ENCODE measurements around the gene ZIM2. TPM values are rescaled to one million over a fixed set of nuclear protein-coding genes. Genes with fewer than 3 reads are reported as not detected.
"Not testable (repeated sequence)": the region's sequence is repeated elsewhere in the genome, so short reads cannot be mapped to it uniquely, and the experiment has no call there.

Gene ZIM2
- total and polyA plus RNA-seq, 10 donors = 0.73 TPM; not detected in 9

DNA sequence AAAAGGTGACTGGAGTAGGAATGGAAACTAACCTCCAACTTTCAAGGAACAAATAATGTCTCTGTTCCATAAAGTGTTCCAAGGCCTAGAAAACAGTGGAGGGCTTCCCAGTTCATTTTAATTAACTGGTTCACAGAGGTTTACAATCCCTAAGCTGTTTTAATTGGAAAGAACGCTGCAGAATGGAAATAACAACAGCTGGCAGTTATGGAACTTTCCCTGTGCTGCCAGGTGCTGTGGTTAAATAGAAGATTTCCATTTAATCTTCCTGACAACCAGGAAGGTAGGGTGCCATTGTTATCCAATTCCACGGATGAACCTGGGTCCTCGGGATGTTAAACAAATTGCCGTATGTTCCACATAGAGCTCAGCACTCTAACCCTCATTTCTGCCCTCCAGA, 22.2 kb upstream of the ZIM2 start:
- TF ChIP-seq, protein P1, sequence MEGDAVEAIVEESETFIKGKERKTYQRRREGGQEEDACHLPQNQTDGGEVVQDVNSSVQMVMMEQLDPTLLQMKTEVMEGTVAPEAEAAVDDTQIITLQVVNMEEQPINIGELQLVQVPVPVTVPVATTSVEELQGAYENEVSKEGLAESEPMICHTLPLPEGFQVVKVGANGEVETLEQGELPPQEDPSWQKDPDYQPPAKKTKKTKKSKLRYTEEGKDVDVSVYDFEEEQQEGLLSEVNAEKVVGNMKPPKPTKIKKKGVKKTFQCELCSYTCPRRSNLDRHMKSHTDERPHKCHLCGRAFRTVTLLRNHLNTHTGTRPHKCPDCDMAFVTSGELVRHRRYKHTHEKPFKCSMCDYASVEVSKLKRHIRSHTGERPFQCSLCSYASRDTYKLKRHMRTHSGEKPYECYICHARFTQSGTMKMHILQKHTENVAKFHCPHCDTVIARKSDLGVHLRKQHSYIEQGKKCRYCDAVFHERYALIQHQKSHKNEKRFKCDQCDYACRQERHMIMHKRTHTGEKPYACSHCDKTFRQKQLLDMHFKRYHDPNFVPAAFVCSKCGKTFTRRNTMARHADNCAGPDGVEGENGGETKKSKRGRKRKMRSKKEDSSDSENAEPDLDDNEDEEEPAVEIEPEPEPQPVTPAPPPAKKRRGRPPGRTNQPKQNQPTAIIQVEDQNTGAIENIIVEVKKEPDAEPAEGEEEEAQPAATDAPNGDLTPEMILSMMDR (IDR thresholded peaks at IDR 0.05 in 8 of 11, conservative IDR thresholded peaks at IDR 0.05 in 3 of 11) = no peak
- no peak for TF ChIP-seq POLR2A (IDR thresholded peaks at IDR 0.05)
- no peak for TF ChIP-seq POLR2AphosphoS5 (IDR thresholded peaks at IDR 0.05)
- 83 to 89% (median 88%) methylated on average over 4 of the region's 4 CpGs for WGBS, 5 donors
- H3K9me3 ChIP-seq = peaks cover 0 to 83% (median 51%) of the 10 kb centered on the region in 8 donors
- H3K27me3 ChIP-seq (replicated peaks in 1 of 7) = peaks cover 0 to 8% (median 0%) of the 10 kb centered on the region in 7 donors
- H3K27ac ChIP-seq = no peak overlapping the region
- H3K4me3 ChIP-seq = no peak overlapping the region
- no peaks in the 10 kb centered on the region for H3K4me1 ChIP-seq
- no peak for DNase-seq
- intact Hi-C loops (cut with DNase I; ENCODE audit: low total_unique reads) = no loop called here
- H3K36me3 ChIP-seq = no peaks in the 10 kb centered on the region

DNA sequence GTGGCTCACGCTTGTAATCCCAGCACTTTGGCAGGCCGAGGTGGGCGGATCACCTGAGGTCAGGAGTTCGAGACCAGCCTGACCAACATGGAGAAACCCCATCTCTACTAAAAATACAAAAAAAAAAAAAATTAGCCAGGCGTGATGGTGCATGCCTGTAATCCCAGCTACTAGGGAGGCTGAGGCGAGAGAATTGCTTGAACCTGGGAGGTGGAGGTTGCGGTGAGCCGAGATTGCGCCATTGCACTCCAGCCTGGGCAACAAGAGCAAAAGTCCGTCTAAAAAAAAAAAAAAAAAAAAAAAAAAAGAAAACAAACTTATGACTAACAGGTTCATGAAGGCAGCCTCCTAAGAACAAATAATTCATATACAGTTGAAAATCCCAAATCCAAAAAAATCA, 19.9 kb upstream of the ZIM2 start:
- H3K4me3 ChIP-seq; H3K27ac ChIP-seq; DNase-seq; H3K4me1 ChIP-seq; intact Hi-C loops (cut with DNase I; ENCODE audit: low total_unique reads); H3K27me3 ChIP-seq (replicated peaks in 1 of 7); H3K36me3 ChIP-seq: not testable (repeated sequence)
- 86 to 93% (median 90%) methylated on average over 10 of the region's 10 CpGs for WGBS, 5 donors
- peaks cover 0 to 81% (median 45%) of the 10 kb centered on the region in 8 donors for H3K9me3 ChIP-seq

DNA sequence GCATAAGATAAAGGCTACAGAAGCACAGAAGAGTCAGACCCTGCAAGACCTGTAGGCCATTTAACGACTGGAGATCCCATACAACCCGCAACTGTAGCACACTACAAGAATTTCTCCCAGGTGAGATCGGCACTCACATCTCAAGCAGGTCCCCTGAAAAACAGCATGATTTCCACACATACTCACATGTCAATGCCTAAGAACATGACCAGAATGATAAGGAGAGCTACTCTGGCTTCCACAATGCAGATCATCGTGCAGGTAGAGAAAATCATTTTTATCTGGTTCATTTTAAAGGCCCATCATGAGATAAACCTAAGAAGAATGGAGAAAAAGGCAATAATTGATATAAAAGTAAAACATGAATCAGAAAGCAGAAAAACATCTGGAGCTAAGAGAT, 17.5 kb upstream of the ZIM2 start:
- intact Hi-C loops (cut with DNase I; ENCODE audit: low total_unique reads) = no loop called here
- no peak overlapping the region for H3K4me3 ChIP-seq
- no peaks in the 10 kb centered on the region for H3K36me3 ChIP-seq
- no peak overlapping the region for H3K27ac ChIP-seq
- peaks cover 0 to 7% (median 0%) of the 10 kb centered on the region in 7 donors for H3K27me3 ChIP-seq (replicated peaks in 1 of 7)
- H3K4me1 ChIP-seq = no peaks in the 10 kb centered on the region
- WGBS, 5 donors = 79 to 93% (median 88%) methylated on average over 4 of the region's 4 CpGs
- no peak for DNase-seq
- peaks cover 0 to 80% (median 41%) of the 10 kb centered on the region in 8 donors for H3K9me3 ChIP-seq
- no peak for TF ChIP-seq POLR2AphosphoS5 (IDR thresholded peaks at IDR 0.05)
- TF ChIP-seq, protein P1 (IDR thresholded peaks at IDR 0.05 in 8 of 11, conservative IDR thresholded peaks at IDR 0.05 in 3 of 11) = no peak
- no peak for TF ChIP-seq POLR2A (IDR thresholded peaks at IDR 0.05)

DNA sequence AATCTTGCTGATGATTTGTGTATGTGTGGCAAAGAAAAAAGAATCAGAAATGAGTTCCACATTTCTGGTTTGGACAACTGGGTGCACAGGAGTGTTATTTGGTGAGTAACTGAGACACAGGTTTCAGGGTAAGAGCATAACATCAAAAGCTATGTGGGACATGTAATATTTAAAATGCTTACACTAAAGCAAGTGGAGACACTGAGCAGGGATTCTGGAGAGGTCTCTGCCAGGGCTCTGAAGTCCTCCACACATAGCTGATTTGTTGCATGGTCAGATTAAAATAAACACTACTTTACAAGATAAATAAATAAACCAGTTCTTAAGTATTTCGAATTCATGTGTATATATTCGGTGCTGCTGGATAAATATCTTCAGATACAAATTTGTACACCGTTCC, 16.3 kb upstream of the ZIM2 start:
- Histone ChIP-seq H3K27me3 (replicated peaks in 1 of 7) (peaks cover 0 to 7% (median 0%) of the 10 kb centered on the region in 7 donors), H3K9me3 (peaks cover 0 to 78% (median 40%) of the 10 kb centered on the region in 8 donors), H3K36me3 (no peaks in the 10 kb centered on the region), H3K4me1 (no peaks in the 10 kb centered on the region), H3K27ac (no peak overlapping the region), H3K4me3 (no peak overlapping the region)
- DNase-seq = no peak
- intact Hi-C loops (cut with DNase I; ENCODE audit: low total_unique reads) = no loop called here
- 79 to 88% (median 83%) methylated on average over 3 of the region's 3 CpGs for WGBS, 5 donors
- TF ChIP-seq, protein P1 (IDR thresholded peaks at IDR 0.05 in 8 of 11, conservative IDR thresholded peaks at IDR 0.05 in 3 of 11) = no peak
- TF ChIP-seq POLR2AphosphoS5 (IDR thresholded peaks at IDR 0.05) (no peak), POLR2A (IDR thresholded peaks at IDR 0.05) (no peak)

DNA sequence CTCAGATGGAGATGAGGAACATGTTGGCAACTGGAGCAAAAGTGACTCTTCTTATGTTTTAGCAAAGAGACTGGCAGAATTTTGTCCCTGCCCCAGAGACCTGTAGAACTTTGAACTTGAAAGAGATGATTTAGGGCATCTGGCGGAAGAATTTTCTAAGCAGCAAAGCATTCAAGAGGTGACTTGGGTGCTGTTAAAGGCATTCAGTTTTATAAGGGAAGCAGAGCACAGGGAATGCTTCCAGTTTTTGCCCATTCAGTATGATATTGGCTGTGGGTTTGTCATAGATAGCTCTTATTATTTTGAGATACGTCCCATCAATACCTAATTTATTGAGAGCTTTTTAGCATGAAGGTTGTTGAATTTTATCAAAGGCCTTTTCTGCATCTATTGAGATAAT, 11.8 kb upstream of the ZIM2 start:
- H3K36me3 ChIP-seq; H3K4me1 ChIP-seq; H3K27me3 ChIP-seq (replicated peaks in 1 of 7); DNase-seq; intact Hi-C loops (cut with DNase I; ENCODE audit: low total_unique reads); H3K4me3 ChIP-seq; H3K27ac ChIP-seq: not testable (repeated sequence)
- 84 to 92% (median 89%) methylated on average over 2 of the region's 2 CpGs for WGBS, 5 donors
- peaks cover 0 to 73% (median 42%) of the 10 kb centered on the region in 8 donors for H3K9me3 ChIP-seq
